G401 (cell line): ENCODE results near the gene CC2D2B. TPM values are rescaled to one million over a fixed set of nuclear protein-coding genes. Genes with fewer than 3 reads are reported as not detected.

Source experiments
- DNase-seq: peaks from one replicate; pipeline ENCODE4 v3.0.0-alpha.2; 2015; ENCODE audit warnings: low spot score
- in situ Hi-C: cut with HindIII; loops from 2 replicates; pipeline ENCODE4 v1.10.0; 2016; ENCODE audit warnings: low sequenced_read_pairs, mixed read lengths
- total RNA-seq: library from RNA; depleted of rRNA; stranded (reverse); fragments of >200 nt; shearing (Covaris generic); gene quantifications from 2 replicates; pipeline ENCODE4 v1.2.3, GENCODE V29; 2014; rRNA removed

Gene CC2D2B
- total RNA-seq, 1 experiment from 2014 or later = not detected

GRCh38 chr10:96049340-96049739 lies 141.6 kb downstream of the CC2D2B start:
- DNase-seq = no peak
- in situ Hi-C loops = no loop called here

GRCh38 chr10:96053985-96054384 lies 146.2 kb downstream of the CC2D2B start:
- in situ Hi-C loops = no loop called here
- DNase-seq = no peak

- in situ Hi-C loops = no loop called here
- no peak for DNase-seq
Observed at GRCh38 chr10:96056787-96057186, 149.0 kb downstream of the CC2D2B start.

- in situ Hi-C loops = no loop called here
- no peak for DNase-seq
Observed at GRCh38 chr10:96061232-96061631, 153.5 kb downstream of the CC2D2B start.

GRCh38 chr10:96072674-96073073 lies 164.9 kb downstream of the CC2D2B start:
- DNase-seq = no peak
- in situ Hi-C loops = no loop called here

- DNase-seq = no peak
- in situ Hi-C loops = no loop called here
Observed at GRCh38 chr10:96073722-96074121, 165.9 kb downstream of the CC2D2B start.

GRCh38 chr10:96074776-96075175 lies 167.0 kb downstream of the CC2D2B start:
- in situ Hi-C loops = no loop called here
- no peak for DNase-seq

- no peak for DNase-seq
- in situ Hi-C loops = no loop called here
Observed at GRCh38 chr10:96075977-96076376, 168.2 kb downstream of the CC2D2B start.

- in situ Hi-C loops = no loop called here
- no peak for DNase-seq
Observed at GRCh38 chr10:96077156-96077555, 169.4 kb downstream of the CC2D2B start.

GRCh38 chr10:96082153-96082552 lies 174.4 kb downstream of the CC2D2B start:
- no peak for DNase-seq
- in situ Hi-C loops = no loop called here

Other genes starting within 250 kb of the CC2D2B start
- 46.0 and 51.1 TPM in 2 replicates for gene TCTN3, start 214.0 kb upstream of the CC2D2B start, total RNA-seq
- not detected in 2 replicates for gene ENTPD1, start 151.8 kb upstream of the CC2D2B start, total RNA-seq
- gene CCNJ, start 135.6 kb downstream of the CC2D2B start, total RNA-seq = 6.2 and 8.1 TPM in 2 replicates
- gene ZNF518A, start 222.3 kb downstream of the CC2D2B start, total RNA-seq = 16.6 and 17.1 TPM in 2 replicates